ENCODE results near the gene CYP4A22.

CYP4A22 gene

DNA sequence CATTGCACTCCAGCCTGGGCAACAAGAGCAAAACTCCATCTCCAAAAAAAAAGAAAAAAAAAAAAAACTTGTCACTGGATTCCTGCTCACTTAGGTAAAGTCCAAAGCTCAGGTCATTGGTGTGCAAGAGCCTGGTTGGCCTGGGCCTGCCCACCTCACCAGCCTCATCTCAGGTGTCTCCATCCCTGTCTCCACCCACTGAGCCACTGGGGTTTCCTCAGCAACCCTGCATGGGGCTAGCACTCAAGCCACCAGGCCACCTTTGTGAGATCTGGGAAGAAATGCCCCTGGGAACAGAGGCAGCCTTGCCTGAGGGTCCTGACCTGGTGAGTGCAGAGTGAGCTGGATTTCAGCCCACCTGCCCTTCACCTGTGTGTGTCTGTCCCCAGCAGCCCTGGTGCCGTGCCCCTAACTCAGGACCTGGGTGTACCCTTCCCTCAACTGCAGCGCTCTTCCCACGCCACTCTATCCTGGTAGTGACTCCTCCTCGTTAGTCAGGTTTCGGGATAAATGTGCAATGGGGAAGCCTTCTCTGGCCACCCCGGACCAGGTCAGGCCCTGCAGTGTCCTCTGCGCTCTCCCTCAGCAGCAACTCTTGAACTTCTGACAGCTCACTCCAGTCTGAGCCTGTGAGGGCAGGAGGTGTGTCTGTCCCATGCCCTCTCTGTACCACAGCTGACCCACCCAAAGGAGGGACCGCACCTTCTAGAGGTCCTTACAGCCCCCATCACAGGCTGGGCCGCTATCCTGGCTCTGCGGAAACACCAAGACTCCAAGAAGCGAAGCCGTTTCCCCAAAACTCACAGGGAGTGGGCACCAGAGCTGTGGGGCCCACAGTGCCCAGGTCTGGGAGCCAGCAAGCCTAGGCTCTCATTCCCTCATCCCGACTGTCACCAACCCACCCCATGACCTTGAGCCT is 49.3 kb downstream of the CYP4A22 start:
- no peak for TF ChIP-seq CTCF (IDR thresholded peaks at IDR 0.05)
- H3K4me1 ChIP-seq = no peaks in the 10 kb centered on the region
- no peak overlapping the region for H3K9ac ChIP-seq
- no peak overlapping the region for H3K4me3 ChIP-seq (ENCODE audit: low read depth, low read length)
- H3K36me3 ChIP-seq (ENCODE audit: control insufficient read depth, insufficient read depth, low read length) = no peaks in the 10 kb centered on the region
- H3K9me3 ChIP-seq (ENCODE audit: control insufficient read depth, low read length) = no peaks in the 10 kb centered on the region
- no peaks in the 10 kb centered on the region for H3K79me2 ChIP-seq
- H2AFZ ChIP-seq = no peak overlapping the region
- no peaks in the 10 kb centered on the region for H3K27me3 ChIP-seq (ENCODE audit: control insufficient read depth, insufficient read depth, low read length)
- no peak overlapping the region for H3K27ac ChIP-seq
- H3K4me2 ChIP-seq (ENCODE audit: low read length) = no peak overlapping the region

GRCh38 chr1:47187231-47187925 is 50.1 kb downstream of the CYP4A22 start:
- Histone ChIP-seq H3K27ac (no peak overlapping the region), H3K9ac (no peak overlapping the region)

DNA sequence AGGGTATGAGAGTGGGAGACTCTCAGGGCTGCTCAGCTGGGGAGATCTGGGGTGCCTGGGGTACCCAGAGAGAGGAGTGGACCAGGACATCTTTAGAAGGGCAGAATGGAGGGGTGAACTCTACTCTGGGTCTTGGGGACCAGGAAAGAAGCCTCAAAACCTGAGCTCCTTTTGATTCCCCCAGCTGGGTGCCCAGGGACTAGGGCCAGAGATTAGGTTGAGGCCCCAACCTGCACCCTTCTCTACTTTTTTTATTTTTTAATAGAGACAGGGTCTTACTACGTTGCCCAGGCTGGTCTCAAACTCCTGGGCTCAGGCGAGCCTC is 50.6 kb downstream of the CYP4A22 start:
- Histone ChIP-seq H3K27me3 (ENCODE audit: control insufficient read depth, insufficient read depth, low read length) (no peaks in the 10 kb centered on the region), H3K79me2 (no peaks in the 10 kb centered on the region), H3K4me1 (no peaks in the 10 kb centered on the region), H3K9me3 (ENCODE audit: control insufficient read depth, low read length) (no peaks in the 10 kb centered on the region), H2AFZ (no peak overlapping the region), H3K4me2 (ENCODE audit: low read length) (no peak overlapping the region), H3K4me3 (ENCODE audit: low read depth, low read length) (no peak overlapping the region), H3K9ac (no peak overlapping the region), H3K36me3 (ENCODE audit: control insufficient read depth, insufficient read depth, low read length) (no peaks in the 10 kb centered on the region), H3K27ac (no peak overlapping the region)
- no peak for TF ChIP-seq CTCF (IDR thresholded peaks at IDR 0.05)

More at GRCh38 chr1:47187231-47187925, 50.1 kb downstream of the CYP4A22 start:
- Histone ChIP-seq H3K79me2 (no peaks in the 10 kb centered on the region), H3K4me1 (no peaks in the 10 kb centered on the region), H2AFZ (no peak overlapping the region), H3K9me3 (ENCODE audit: control insufficient read depth, low read length) (no peaks in the 10 kb centered on the region), H3K36me3 (ENCODE audit: control insufficient read depth, insufficient read depth, low read length) (no peaks in the 10 kb centered on the region), H3K27me3 (ENCODE audit: control insufficient read depth, insufficient read depth, low read length) (no peaks in the 10 kb centered on the region), H3K4me2 (ENCODE audit: low read length) (no peak overlapping the region), H3K4me3 (ENCODE audit: low read depth, low read length) (no peak overlapping the region)
- TF ChIP-seq CTCF (IDR thresholded peaks at IDR 0.05) = no peak

DNA sequence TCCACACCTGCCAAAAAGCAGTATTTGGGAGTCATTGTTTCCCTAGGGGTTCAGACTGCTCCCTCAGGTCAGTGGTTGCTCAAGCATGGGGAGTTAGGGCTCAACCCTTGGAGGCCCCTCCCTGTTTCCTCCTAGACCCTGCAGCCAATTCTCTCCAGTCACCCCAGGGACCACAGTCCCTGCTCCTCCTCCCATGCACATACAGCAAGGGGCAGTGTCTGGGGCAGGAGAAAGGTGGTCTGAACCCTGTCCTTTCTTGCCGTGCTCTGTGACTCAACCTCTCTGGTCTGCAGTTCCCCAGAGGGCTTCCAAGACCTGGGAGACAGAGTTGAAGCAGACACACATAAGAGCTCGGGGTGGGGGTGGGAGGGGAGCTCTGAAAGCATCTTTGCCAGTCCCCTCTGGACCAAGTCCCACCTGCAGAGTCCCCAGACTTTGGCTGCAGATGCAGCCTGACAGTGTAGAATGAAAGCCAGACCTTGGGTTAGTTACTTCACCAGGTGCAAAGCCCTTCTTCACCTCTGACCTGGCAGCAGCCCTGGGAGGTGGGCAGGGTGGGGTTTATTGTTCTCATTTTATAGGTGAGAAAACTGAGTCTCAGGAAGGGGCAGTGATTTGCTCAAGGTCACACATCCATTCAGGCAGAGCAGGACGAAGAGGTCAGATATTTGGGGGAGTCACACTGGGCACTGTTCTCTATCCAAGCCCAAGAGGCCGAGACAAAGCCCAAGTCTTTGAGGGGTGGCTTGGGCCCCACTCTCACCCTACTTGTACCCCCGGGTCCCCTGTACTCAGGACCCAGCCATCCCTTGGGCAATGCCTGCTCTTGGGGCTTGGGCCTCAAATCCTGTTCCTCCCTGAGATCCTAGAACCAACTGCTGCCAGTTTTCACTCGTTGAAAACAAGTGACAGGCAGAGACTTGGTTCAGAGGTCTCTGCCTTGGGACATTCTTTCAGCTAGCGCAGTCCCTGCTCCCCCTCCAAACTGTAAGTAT is 51.8 kb downstream of the CYP4A22 start:
- no peak for TF ChIP-seq CTCF (IDR thresholded peaks at IDR 0.05)
- no peaks in the 10 kb centered on the region for H3K9me3 ChIP-seq (ENCODE audit: control insufficient read depth, low read length)
- no peaks in the 10 kb centered on the region for H3K27me3 ChIP-seq (ENCODE audit: control insufficient read depth, insufficient read depth, low read length)
- H2AFZ ChIP-seq = no peak overlapping the region
- no peaks in the 10 kb centered on the region for H3K4me1 ChIP-seq
- no peak overlapping the region for H3K27ac ChIP-seq
- H3K4me3 ChIP-seq (ENCODE audit: low read depth, low read length) = no peak overlapping the region
- no peak overlapping the region for H3K9ac ChIP-seq
- no peak overlapping the region for H3K4me2 ChIP-seq (ENCODE audit: low read length)
- H3K79me2 ChIP-seq = no peaks in the 10 kb centered on the region
- H3K36me3 ChIP-seq (ENCODE audit: control insufficient read depth, insufficient read depth, low read length) = no peaks in the 10 kb centered on the region

All from parathyroid adenoma (tissue), 2 donors.